WTC11 (cell line): ENCODE measurements around the gene PTPN4. TPM values are rescaled to one million over a fixed set of nuclear protein-coding genes. Genes with fewer than 3 reads are reported as not detected.

Experiments used
- ATAC-seq: fragments of 200-7000 bp; cut with Tn5 transposase; 2 replicates; pipeline ENCODE4 v1.10.0; 2021; ENCODE audit warnings: mild to moderate bottlenecking, moderate library complexity
- CTCF ChIA-PET: fragments of 300-600 bp; sonication (Branson Sonifier 250); formaldehyde crosslinking; loops from one replicate; lab custom pipeline; 2021; ENCODE audit warnings: antibody characterized with exemption; lab: Charles Lee
- POLR2A ChIA-PET: fragments of 350-600 bp; sonication (Branson Sonifier 250); formaldehyde crosslinking; loops from one replicate; lab custom pipeline; 2021; ENCODE audit warnings: antibody characterized with exemption; lab: Charles Lee
- DNase-seq: peaks from one replicate; pipeline ENCODE4 v3.0.0; 2021; ENCODE audit warnings: low spot score
- H3K27ac Mint-ChIP-seq: 2 replicates; pipeline ENCODE4 v1.8.0; 2021; ENCODE audit warnings: mixed read lengths
- H3K27me3 Mint-ChIP-seq: 2 replicates; pipeline ENCODE4 v1.8.0; 2021; ENCODE audit warnings: low read depth, mild to moderate bottlenecking, moderate library complexity, mixed read lengths
- H3K36me3 Mint-ChIP-seq: 2 replicates; pipeline ENCODE4 v1.8.0; 2021; ENCODE audit warnings: mixed read lengths
- H3K4me1 Mint-ChIP-seq: 2 replicates; pipeline ENCODE4 v1.8.0; 2022; ENCODE audit warnings: mixed read lengths
- H3K4me3 Mint-ChIP-seq: 2 replicates; pipeline ENCODE4 v1.8.0; 2021; ENCODE audit warnings: mild to moderate bottlenecking, moderate library complexity, mixed read lengths
- H3K9me3 Mint-ChIP-seq: 2 replicates; pipeline ENCODE4 v1.8.0; 2021; ENCODE audit warnings: mixed read lengths
- CBFB ChIP-seq: sonication (generic); formaldehyde crosslinking; IDR thresholded peaks from 2 replicates; pipeline ENCODE4 v1.8.1; 2022; ENCODE audit warnings: mild to moderate bottlenecking, low read depth, missing genetic modification reagents
- CREM ChIP-seq: sonication (generic); formaldehyde crosslinking; IDR thresholded peaks from 2 replicates; pipeline ENCODE4 v1.8.1; 2022; ENCODE audit warnings: mild to moderate bottlenecking, missing genetic modification reagents, moderate library complexity
- CTCF ChIP-seq: fragments of 200-600 bp; IDR thresholded peaks from 2 replicates; pipeline ENCODE4 v1.8.0; 2022; ENCODE audit warnings: antibody characterized with exemption
- E2F5 ChIP-seq: sonication (generic); formaldehyde crosslinking; IDR thresholded peaks from 2 replicates; pipeline ENCODE4 v1.8.1; 2022; ENCODE audit warnings: mild to moderate bottlenecking, moderate library complexity, missing genetic modification reagents
- ELF4 ChIP-seq: sonication (generic); formaldehyde crosslinking; IDR thresholded peaks from 2 replicates; pipeline ENCODE4 v1.8.1; 2022; ENCODE audit warnings: low read depth, mild to moderate bottlenecking, moderate library complexity, missing genetic modification reagents
- ETV6 ChIP-seq: sonication (generic); formaldehyde crosslinking; IDR thresholded peaks from 2 replicates; pipeline ENCODE4 v1.8.1; 2022; ENCODE audit warnings: mild to moderate bottlenecking, missing genetic modification reagents
- GABPB1 ChIP-seq: sonication (generic); formaldehyde crosslinking; IDR thresholded peaks from 2 replicates; pipeline ENCODE4 v1.8.1; 2023; ENCODE audit warnings: mild to moderate bottlenecking, missing genetic modification reagents
- IRF2 ChIP-seq: sonication (generic); formaldehyde crosslinking; IDR thresholded peaks from 2 replicates; pipeline ENCODE4 v1.8.0; 2022; ENCODE audit warnings: low read depth, missing genetic modification reagents, borderline replicate concordance
- MAX ChIP-seq: sonication (generic); formaldehyde crosslinking; IDR thresholded peaks from 2 replicates; pipeline ENCODE4 v1.8.0; 2022; ENCODE audit warnings: mild to moderate bottlenecking, missing genetic modification reagents
- NFATC4 ChIP-seq: fragments of 250-450 bp; sonication (Bioruptor Pico); IDR thresholded peaks from 2 replicates; pipeline ENCODE4 v1.9.0; 2021; ENCODE audit warnings: mild to moderate bottlenecking
- OVOL2 ChIP-seq: fragments of 250-450 bp; sonication (Bioruptor Pico); IDR thresholded peaks from 2 replicates; pipeline ENCODE4 v1.9.0; 2021; ENCODE audit warnings: mild to moderate bottlenecking, borderline replicate concordance
- RORB ChIP-seq: fragments of 250-450 bp; sonication (Bioruptor Pico); IDR thresholded peaks from 2 replicates; pipeline ENCODE4 v1.9.0; 2021; ENCODE audit warnings: mild to moderate bottlenecking
- SMAD3 ChIP-seq: sonication (generic); formaldehyde crosslinking; IDR thresholded peaks from 2 replicates; pipeline ENCODE4 v1.8.0; 2022; ENCODE audit warnings: missing genetic modification reagents, mild to moderate bottlenecking, borderline replicate concordance
- TEAD4 ChIP-seq: sonication (generic); formaldehyde crosslinking; IDR thresholded peaks from 2 replicates; pipeline ENCODE4 v1.8.0; 2022; ENCODE audit warnings: mild to moderate bottlenecking, missing genetic modification reagents
- ZBTB43 ChIP-seq: sonication (generic); formaldehyde crosslinking; IDR thresholded peaks from 2 replicates; pipeline ENCODE4 v1.8.1; 2023; ENCODE audit warnings: mild to moderate bottlenecking, missing genetic modification reagents
- ZNF219 ChIP-seq: sonication (generic); formaldehyde crosslinking; IDR thresholded peaks from 2 replicates; pipeline ENCODE4 v1.8.0; 2023; ENCODE audit warnings: missing genetic modification reagents, mild to moderate bottlenecking, borderline replicate concordance
- ZNF423 ChIP-seq: fragments of 250-450 bp; sonication (Bioruptor Pico); IDR thresholded peaks from 2 replicates; pipeline ENCODE4 v2.1.2; 2022; ENCODE audit warnings: mild to moderate bottlenecking, moderate library complexity
- total RNA-seq: library from RNA; stranded (reverse); gene quantifications from 3 replicates; pipeline ENCODE4 v1.2.3, GENCODE V29; 2021
- TF ChIP-seq, protein P1 (sequence below): sonication (generic); formaldehyde crosslinking; IDR thresholded peaks from 2 replicates; pipeline ENCODE4 v1.8.0; 2022; ENCODE audit warnings: mild to moderate bottlenecking, missing genetic modification reagents
- TF ChIP-seq, protein P2 (sequence below): fragments of 250-450 bp; sonication (Bioruptor Pico); IDR thresholded peaks from 2 replicates; pipeline ENCODE4 v1.9.0; 2021; ENCODE audit warnings: mild to moderate bottlenecking
- TF ChIP-seq, protein P3 (sequence below): fragments of 250-450 bp; sonication (Bioruptor Pico); IDR thresholded peaks from 2 replicates; pipeline ENCODE4 v1.9.0; 2021; ENCODE audit warnings: moderate library complexity, mild to moderate bottlenecking, inconsistent platforms, borderline replicate concordance

The PTPN4 gene
- total RNA-seq, 1 experiment from 2014 or later: 85.8 TPM

DNA sequence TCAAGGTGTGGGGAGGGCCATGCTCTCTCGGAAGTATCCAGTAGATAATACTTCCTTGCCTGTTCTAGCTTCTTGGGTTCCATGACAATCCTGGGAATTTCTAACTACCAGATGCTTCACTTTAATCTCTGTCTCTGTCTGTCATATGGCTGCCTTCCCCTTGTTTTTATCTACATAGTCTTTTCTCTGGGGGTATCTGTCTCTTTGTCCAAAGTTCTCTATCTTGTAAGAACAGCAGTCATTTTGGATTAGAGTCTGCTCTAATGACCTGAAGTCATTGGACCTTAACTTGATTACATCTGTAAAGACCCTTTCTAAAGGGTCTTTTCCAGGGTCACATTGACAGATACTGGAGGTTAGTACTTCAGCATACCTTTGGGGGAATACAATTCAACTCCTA, 241.7 kb downstream of the PTPN4 start:
- no peak for TF ChIP-seq SMAD3 (CRISPR knock-in tag)
- no peak for TF ChIP-seq NFATC4 (CRISPR knock-in tag)
- TF ChIP-seq IRF2 (CRISPR knock-in tag): no peak
- TF ChIP-seq GABPB1: no peak
- TF ChIP-seq MAX: no peak
- no peak for TF ChIP-seq ELF4
- TF ChIP-seq ZBTB43 (CRISPR knock-in tag): no peak
- no peak for TF ChIP-seq CBFB (CRISPR knock-in tag)
- TF ChIP-seq, protein P1, sequence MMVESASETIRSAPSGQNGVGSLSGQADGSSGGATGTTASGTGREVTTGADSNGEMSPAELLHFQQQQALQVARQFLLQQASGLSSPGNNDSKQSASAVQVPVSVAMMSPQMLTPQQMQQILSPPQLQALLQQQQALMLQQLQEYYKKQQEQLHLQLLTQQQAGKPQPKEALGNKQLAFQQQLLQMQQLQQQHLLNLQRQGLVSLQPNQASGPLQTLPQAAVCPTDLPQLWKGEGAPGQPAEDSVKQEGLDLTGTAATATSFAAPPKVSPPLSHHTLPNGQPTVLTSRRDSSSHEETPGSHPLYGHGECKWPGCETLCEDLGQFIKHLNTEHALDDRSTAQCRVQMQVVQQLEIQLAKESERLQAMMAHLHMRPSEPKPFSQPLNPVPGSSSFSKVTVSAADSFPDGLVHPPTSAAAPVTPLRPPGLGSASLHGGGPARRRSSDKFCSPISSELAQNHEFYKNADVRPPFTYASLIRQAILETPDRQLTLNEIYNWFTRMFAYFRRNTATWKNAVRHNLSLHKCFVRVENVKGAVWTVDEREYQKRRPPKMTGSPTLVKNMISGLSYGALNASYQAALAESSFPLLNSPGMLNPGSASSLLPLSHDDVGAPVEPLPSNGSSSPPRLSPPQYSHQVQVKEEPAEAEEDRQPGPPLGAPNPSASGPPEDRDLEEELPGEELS (CRISPR knock-in tag): no peak
- no peak for TF ChIP-seq ETV6 (CRISPR knock-in tag)
- no peak for TF ChIP-seq E2F5
- TF ChIP-seq RORB (CRISPR knock-in tag): no peak
- no peak for TF ChIP-seq TEAD4 (CRISPR knock-in tag)
- no peak for TF ChIP-seq CTCF
- TF ChIP-seq, protein P2, sequence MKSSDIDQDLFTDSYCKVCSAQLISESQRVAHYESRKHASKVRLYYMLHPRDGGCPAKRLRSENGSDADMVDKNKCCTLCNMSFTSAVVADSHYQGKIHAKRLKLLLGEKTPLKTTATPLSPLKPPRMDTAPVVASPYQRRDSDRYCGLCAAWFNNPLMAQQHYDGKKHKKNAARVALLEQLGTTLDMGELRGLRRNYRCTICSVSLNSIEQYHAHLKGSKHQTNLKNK (CRISPR knock-in tag): no peak
- no peak for TF ChIP-seq ZNF423 (CRISPR knock-in tag)
- no peak for TF ChIP-seq CREM
- no peak for TF ChIP-seq OVOL2 (CRISPR knock-in tag)
- TF ChIP-seq, protein P3, sequence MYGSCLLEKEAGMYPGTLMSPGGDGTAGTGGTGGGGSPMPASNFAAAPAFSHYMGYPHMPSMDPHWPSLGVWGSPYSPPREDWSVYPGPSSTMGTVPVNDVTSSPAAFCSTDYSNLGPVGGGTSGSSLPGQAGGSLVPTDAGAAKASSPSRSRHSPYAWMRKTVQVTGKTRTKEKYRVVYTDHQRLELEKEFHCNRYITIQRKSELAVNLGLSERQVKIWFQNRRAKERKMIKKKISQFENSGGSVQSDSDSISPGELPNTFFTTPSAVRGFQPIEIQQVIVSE (CRISPR knock-in tag): no peak
- POLR2A ChIA-PET: no interaction called here
- ATAC-seq (no peak), DNase-seq (no peak)
- Mint-ChIP-seq H3K27me3 (no peaks in the 10 kb centered on the region), H3K4me1 (peaks cover 5% of the 10 kb centered on the region), H3K27ac (no peak overlapping the region), H3K9me3 (peaks cover 3% of the 10 kb centered on the region; the same call in 1 of the 2 replicates), H3K4me3 (no peak overlapping the region), H3K36me3 (no peaks in the 10 kb centered on the region)
- CTCF ChIA-PET: no interaction called here

- no peak for ATAC-seq
- POLR2A ChIA-PET: no interaction called here
- TF ChIP-seq ZNF219 (CRISPR knock-in tag): no peak
Observed at GRCh38 chr2:120004254-120004653, 244.5 kb downstream of the PTPN4 start.

More at GRCh38 chr2:120004254-120004653, 244.5 kb downstream of the PTPN4 start:
- Mint-ChIP-seq H3K27ac (no peak overlapping the region), H3K9me3 (no peaks in the 10 kb centered on the region), H3K36me3 (no peaks in the 10 kb centered on the region), H3K4me1 (peaks cover 13% of the 10 kb centered on the region), H3K27me3 (no peaks in the 10 kb centered on the region; the same call in 1 of the 2 replicates), H3K4me3 (no peak overlapping the region)
- DNase-seq: no peak
- CTCF ChIA-PET: interaction anchor here (2.2 kb wide), 1 partner anchor 171 kb away, joined by 5 read pairs; no protein-coding TSS in a partner anchor
